Natural killer cell treated with Interleukin-12 subunit alpha and Interleukin-12 subunit beta and Interleukin-15 and Interleukin-18, amount 100 ng/mL, for 72 hours (primary cell): ENCODE results near the gene TRIM13. TPM values are rescaled to one million over a fixed set of nuclear protein-coding genes. Genes with fewer than 3 reads are reported as not detected.
"Not testable (repeated sequence)": the region's sequence is repeated elsewhere in the genome, so short reads cannot be mapped to it uniquely, and the experiment has no call there.

Source experiments
- ATAC-seq, 2 donors: fragments of 150-1000 bp; cut with Tn5 transposase in 1 of 2; sonication (Bioruptor Pico), chemical (Tn5 transposase) in 1 of 2; 2 replicates each; pipeline ENCODE4 v1.10.0; 2021
- DNase-seq: peaks from one replicate; pipeline ENCODE4 v3.0.0; 2022; ENCODE audit warnings: low spot score
- H3K27ac Mint-ChIP-seq, 2 donors: 1 replicate in 1 of 2; 2 replicates in 1 of 2; pipeline ENCODE4 v1.8.0; 2022; ENCODE audit warnings: mixed read lengths in 2 of 2, mild to moderate bottlenecking in 1 of 2, moderate library complexity in 1 of 2
- H3K27me3 Mint-ChIP-seq, 2 donors: 1 replicate in 1 of 2; 2 replicates in 1 of 2; pipeline ENCODE4 v1.8.0; 2022; ENCODE audit warnings: mixed read lengths in 2 of 2
- H3K36me3 Mint-ChIP-seq: one replicate; pipeline ENCODE4 v1.8.0; 2022; ENCODE audit warnings: mixed read lengths
- H3K4me1 Mint-ChIP-seq, 2 donors: 1 replicate in 1 of 2; 2 replicates in 1 of 2; pipeline ENCODE4 v1.8.0; 2022; ENCODE audit warnings: low read depth in 2 of 2, mixed read lengths in 2 of 2, mild to moderate bottlenecking in 1 of 2
- H3K4me3 Mint-ChIP-seq: one replicate; pipeline ENCODE4 v1.8.0; 2022; ENCODE audit warnings: mixed read lengths
- H3K9me3 Mint-ChIP-seq: 2 replicates; pipeline ENCODE4 v1.8.0; 2022; ENCODE audit warnings: mixed read lengths
- total RNA-seq, 2 donors: library from RNA; stranded (reverse); gene quantifications; one replicate each; pipeline ENCODE4 v1.2.3, GENCODE V29; 2022

Gene TRIM13
- total RNA-seq, 2 donors from 2014 or later = 13.8 to 15.9 TPM

GRCh38 chr13:50055454-50055853 lies 58.6 kb downstream of the TRIM13 start:
- H3K27ac Mint-ChIP-seq = peak overlapping the region; percentile 0 to 14
- peaks cover 35% of the 10 kb centered on the region for H3K36me3 Mint-ChIP-seq
- DNase-seq (no peak), ATAC-seq (peak in 1 of 2 donors; percentile 49)
- no peaks in the 10 kb centered on the region for H3K27me3 Mint-ChIP-seq
- H3K9me3 Mint-ChIP-seq = no peaks in the 10 kb centered on the region
- peaks cover 40 to 49% of the 10 kb centered on the region in 2 donors for H3K4me1 Mint-ChIP-seq
- H3K4me3 Mint-ChIP-seq = peak overlapping the region; percentile 12

GRCh38 chr13:50060718-50061117 lies 63.9 kb downstream of the TRIM13 start:
- Mint-ChIP-seq H3K36me3 (peaks cover 8% of the 10 kb centered on the region), H3K9me3 (no peaks in the 10 kb centered on the region), H3K4me3 (no peak overlapping the region), H3K27me3 (no peaks in the 10 kb centered on the region), H3K27ac (no peak overlapping the region), H3K4me1 (peaks cover 17 to 18% of the 10 kb centered on the region in 2 donors)
- DNase-seq (no peak), ATAC-seq (no peak)

GRCh38 chr13:50062336-50062735 lies 65.5 kb downstream of the TRIM13 start:
- not testable (repeated sequence) for H3K27me3 Mint-ChIP-seq, H3K4me3 Mint-ChIP-seq, DNase-seq, H3K9me3 Mint-ChIP-seq, ATAC-seq, H3K36me3 Mint-ChIP-seq, H3K27ac Mint-ChIP-seq
- peaks cover 13 to 18% of the 10 kb centered on the region in 2 donors for H3K4me1 Mint-ChIP-seq

- Mint-ChIP-seq H3K4me1 (peaks cover 8 to 31% of the 10 kb centered on the region in 2 donors), H3K27ac (peak overlapping the region in 1 of 2 donors; percentile 39), H3K27me3 (no peaks in the 10 kb centered on the region), H3K36me3 (peaks cover 12% of the 10 kb centered on the region), H3K4me3 (no peak overlapping the region), H3K9me3 (no peaks in the 10 kb centered on the region)
- ATAC-seq = no peak
- no peak for DNase-seq
These were observed 68.9 kb downstream of the TRIM13 start for GRCh38 chr13:50065712-50066111.

Other genes with a start within 250 kb of the TRIM13 start
- 10 to 100 TPM; 44.8 to 50.2 TPM for gene KPNA3, start 204.4 kb upstream of the TRIM13 start, total RNA-seq
- 1 to 10 TPM; 5.2 to 8.0 TPM for gene SPRYD7, start 60.7 kb upstream of the TRIM13 start, total RNA-seq
- under 1 TPM in 1 of 2 donors, not detected in 1; 0.67 TPM for gene KCNRG, start 18.4 kb downstream of the TRIM13 start, total RNA-seq